SK-N-SH treated with all-trans-retinoic acid at 6 μM for 48 hours (cell line): ENCODE results near the gene CIB1.

Experiments used
- ATAC-seq: fragments of 200-7000 bp; cut with Tn5 transposase; 3 replicates; pipeline ENCODE4 v1.9.1; 2020; ENCODE audit warnings: mild to moderate bottlenecking, moderate library complexity
- ARNTL ChIP-seq: fragments of 450-650 bp; formaldehyde crosslinking; IDR thresholded peaks from 2 replicates; pipeline ENCODE4 v1.5.0; 2020; ENCODE audit warnings: low read depth, mild to moderate bottlenecking, moderate library complexity, borderline replicate concordance
- BACH2 ChIP-seq: fragments of 250-450 bp; sonication (Bioruptor Pico); IDR thresholded peaks from 2 replicates; pipeline ENCODE4 v1.9.0; 2021; ENCODE audit warnings: mild to moderate bottlenecking, borderline replicate concordance
- CREB5 ChIP-seq: fragments of 250-450 bp; sonication (Bioruptor Pico); IDR thresholded peaks from 2 replicates; pipeline ENCODE4 v1.5.1; 2020; ENCODE audit warnings: low read depth, mild to moderate bottlenecking, moderate library complexity
- CSDC2 ChIP-seq: fragments of 250-450 bp; sonication (Bioruptor Pico); IDR thresholded peaks from 2 replicates; pipeline ENCODE4 v1.5.0; 2020; ENCODE audit warnings: mild to moderate bottlenecking, moderate library complexity
- CSRNP3 ChIP-seq: fragments of 250-450 bp; sonication (Bioruptor Pico); IDR thresholded peaks from 2 replicates; pipeline ENCODE4 v1.5.1; 2021; ENCODE audit warnings: mild to moderate bottlenecking, moderate library complexity
- ESRRG ChIP-seq: fragments of 250-450 bp; sonication (Bioruptor Pico); IDR thresholded peaks from 2 replicates; pipeline ENCODE4 v1.6.1; 2021; ENCODE audit warnings: mild to moderate bottlenecking
- GLIS3 ChIP-seq: fragments of 250-450 bp; sonication (Bioruptor Pico); IDR thresholded peaks from 2 replicates; pipeline ENCODE4 v1.5.0; 2020; ENCODE audit warnings: mild to moderate bottlenecking, moderate library complexity
- ISL1 ChIP-seq: fragments of 250-450 bp; sonication (Bioruptor Pico); IDR thresholded peaks from 2 replicates; pipeline ENCODE4 v2.1.2; 2022; ENCODE audit warnings: mild to moderate bottlenecking, moderate library complexity
- PATZ1 ChIP-seq: fragments of 250-450 bp; sonication (Bioruptor Pico); IDR thresholded peaks from 2 replicates; pipeline ENCODE4 v1.8.0; 2020; ENCODE audit warnings: mild to moderate bottlenecking, moderate library complexity, borderline replicate concordance
- POU6F1 ChIP-seq: fragments of 250-450 bp; sonication (Bioruptor Pico); IDR thresholded peaks from 2 replicates; pipeline ENCODE4 v1.8.0; 2021; ENCODE audit warnings: low read depth, mild to moderate bottlenecking, moderate library complexity, borderline replicate concordance
- PPARA ChIP-seq: fragments of 250-450 bp; sonication (Bioruptor Pico); IDR thresholded peaks from 2 replicates; pipeline ENCODE4 v1.5.0; 2020; ENCODE audit warnings: mild to moderate bottlenecking, borderline replicate concordance
- RARB ChIP-seq: fragments of 250-450 bp; sonication (Bioruptor Pico); IDR thresholded peaks from 2 replicates; pipeline ENCODE4 v1.8.0; 2021; ENCODE audit warnings: mild to moderate bottlenecking, moderate library complexity
- SNAI2 ChIP-seq: fragments of 250-450 bp; sonication (Bioruptor Pico); IDR thresholded peaks from 2 replicates; pipeline ENCODE4 v1.5.0; 2020; ENCODE audit warnings: mild to moderate bottlenecking, moderate library complexity
- TCF4 ChIP-seq: fragments of 250-450 bp; sonication (Bioruptor Pico); IDR thresholded peaks from 2 replicates; pipeline ENCODE4 v1.8.0; 2021; ENCODE audit warnings: mild to moderate bottlenecking, moderate library complexity, borderline replicate concordance
- TOX ChIP-seq: fragments of 250-450 bp; sonication (Bioruptor Pico); IDR thresholded peaks from 2 replicates; pipeline ENCODE4 v1.8.0; 2021; ENCODE audit warnings: mild to moderate bottlenecking, moderate library complexity, borderline replicate concordance
- TSHZ2 ChIP-seq: fragments of 250-450 bp; sonication (Bioruptor Pico); IDR thresholded peaks from 2 replicates; pipeline ENCODE4 v1.5.0; 2020; ENCODE audit warnings: mild to moderate bottlenecking, moderate library complexity
- ZC3H10 ChIP-seq: fragments of 250-450 bp; sonication (Bioruptor Pico); IDR thresholded peaks from 2 replicates; pipeline ENCODE4 v1.5.1; 2021; ENCODE audit warnings: mild to moderate bottlenecking, moderate library complexity
- ZFP30 ChIP-seq: fragments of 450-650 bp; formaldehyde crosslinking; IDR thresholded peaks from 2 replicates; pipeline ENCODE4 v1.5.0; 2022; ENCODE audit warnings: mild to moderate bottlenecking, moderate library complexity
- ZNF565 ChIP-seq: fragments of 450-650 bp; formaldehyde crosslinking; conservative IDR thresholded peaks from 2 replicates; pipeline ENCODE4 v1.5.0; 2020; ENCODE audit warnings: low read depth, mild to moderate bottlenecking, moderate library complexity
- ZNF70 ChIP-seq: fragments of 450-650 bp; formaldehyde crosslinking; IDR thresholded peaks from 2 replicates; pipeline ENCODE4 v1.5.0; 2020; ENCODE audit warnings: mild to moderate bottlenecking, moderate library complexity
- ZNF8 ChIP-seq: fragments of 450-650 bp; formaldehyde crosslinking; IDR thresholded peaks from 2 replicates; pipeline ENCODE4 v1.5.0; 2020; ENCODE audit warnings: mild to moderate bottlenecking, moderate library complexity

CIB1 gene

GRCh38 chr15:90227336-90227735, 6.4 kb downstream of the CIB1 start (continued):
- TF ChIP-seq CSRNP3 (CRISPR knock-in tag) (no peak), CSDC2 (CRISPR knock-in tag) (no peak), ZNF8 (no peak), GLIS3 (CRISPR knock-in tag) (no peak), BACH2 (no peak), ISL1 (CRISPR knock-in tag) (no peak), ZNF70 (CRISPR knock-in tag) (no peak)

- ATAC-seq, result no peak
- no peak for TF ChIP-seq ZFP30 (CRISPR knock-in tag)
- TF ChIP-seq ISL1 (CRISPR knock-in tag), result no peak
- no peak for TF ChIP-seq SNAI2 (CRISPR knock-in tag)
- no peak for TF ChIP-seq ZNF565 (CRISPR knock-in tag)
- no peak for TF ChIP-seq TOX
- no peak for TF ChIP-seq BACH2
- TF ChIP-seq TSHZ2 (CRISPR knock-in tag), result no peak
- TF ChIP-seq CREB5 (CRISPR knock-in tag), result no peak
- no peak for TF ChIP-seq TCF4 (CRISPR knock-in tag)
- no peak for TF ChIP-seq PPARA (CRISPR knock-in tag)
- TF ChIP-seq RARB, result no peak
- no peak for TF ChIP-seq ZC3H10
- no peak for TF ChIP-seq ARNTL (CRISPR knock-in tag)
- TF ChIP-seq GLIS3 (CRISPR knock-in tag), result no peak
- no peak for TF ChIP-seq PATZ1 (CRISPR knock-in tag)
- TF ChIP-seq ESRRG (CRISPR knock-in tag), result no peak
- no peak for TF ChIP-seq POU6F1 (CRISPR knock-in tag)
Measured at GRCh38 chr15:90225504-90226234, 8.1 kb downstream of the CIB1 start.

- no peak for ATAC-seq
- no peak for TF ChIP-seq ESRRG (CRISPR knock-in tag)
- TF ChIP-seq ZNF565 (CRISPR knock-in tag), result no peak
- no peak for TF ChIP-seq PATZ1 (CRISPR knock-in tag)
- TF ChIP-seq CSDC2 (CRISPR knock-in tag), result no peak
- TF ChIP-seq ZFP30 (CRISPR knock-in tag), result no peak
- no peak for TF ChIP-seq ISL1 (CRISPR knock-in tag)
- TF ChIP-seq CSRNP3 (CRISPR knock-in tag), result no peak
- no peak for TF ChIP-seq GLIS3 (CRISPR knock-in tag)
- no peak for TF ChIP-seq TCF4 (CRISPR knock-in tag)
- TF ChIP-seq ZNF8, result no peak
- TF ChIP-seq TSHZ2 (CRISPR knock-in tag), result no peak
- no peak for TF ChIP-seq ZNF70 (CRISPR knock-in tag)
- no peak for TF ChIP-seq ZC3H10
Measured at GRCh38 chr15:90225047-90225446, 8.7 kb downstream of the CIB1 start.
